ENCODE results near the gene TKT. TPM values are rescaled to one million over a fixed set of nuclear protein-coding genes. Genes with fewer than 3 reads are reported as not detected.

TKT gene
- total and polyA plus RNA-seq, 2 of the 13 experiments (the other 11 are each of a cell fraction or from before 2014, with no cell fraction given): 150 to 238 TPM

DNA sequence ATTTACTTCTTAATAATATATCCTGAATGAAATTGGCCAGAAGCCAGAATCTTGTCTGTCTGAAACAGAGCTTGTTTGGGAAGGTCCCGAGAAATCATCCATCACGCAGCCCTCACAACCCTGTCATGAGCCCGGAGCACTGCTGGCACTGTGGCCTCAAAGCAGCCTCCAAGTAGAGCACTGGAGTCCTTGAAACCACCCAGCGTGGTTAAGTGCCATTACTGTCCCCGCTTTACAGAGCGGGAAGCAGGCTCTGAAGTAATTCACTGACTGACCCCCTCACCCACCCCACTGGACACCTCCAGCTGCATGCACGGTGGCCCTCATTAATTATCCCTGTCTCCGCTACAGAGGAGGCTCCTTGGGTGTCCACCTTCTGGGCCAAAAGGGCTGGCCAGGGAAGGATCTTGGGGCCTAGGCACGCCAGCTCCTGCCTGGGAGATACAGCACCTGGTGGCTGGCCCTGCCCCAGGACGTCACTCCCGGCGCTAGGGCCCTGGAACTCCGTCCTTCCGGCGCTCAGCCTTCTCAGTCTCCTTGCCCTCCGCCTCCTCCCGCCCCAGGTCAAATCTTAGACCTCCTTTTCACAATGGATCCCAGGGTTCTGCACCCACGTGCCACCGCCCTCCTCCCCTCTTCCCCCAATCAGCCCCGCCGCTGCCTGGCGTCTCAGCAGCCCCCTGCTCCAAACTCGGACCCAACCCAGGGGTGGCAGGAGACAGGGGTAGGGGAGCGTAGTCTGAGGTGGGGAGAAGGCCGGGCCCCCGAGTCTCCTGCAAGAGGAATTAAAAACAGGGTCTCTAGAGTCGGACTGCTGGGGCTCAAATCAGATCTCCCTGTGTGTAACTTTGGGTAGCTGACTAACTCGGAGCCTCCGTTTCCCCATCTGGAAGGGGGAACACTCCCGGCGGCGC is 1.1 kb downstream of the TKT start (continued):
- TF ChIP-seq ZMYM3 (CRISPR knock-in tag; IDR thresholded peaks at IDR 0.05) (peak; percentile 66), ZSCAN12 (CRISPR knock-in tag; IDR thresholded peaks at IDR 0.05) (peak; percentile 32; the same call in 1 of the 2 replicates), ZBTB44 (CRISPR knock-in tag; IDR thresholded peaks at IDR 0.05) (no peak), ZNF598 (CRISPR knock-in tag; IDR thresholded peaks at IDR 0.05; ENCODE audit: borderline replicate concordance) (peak; percentile 30; the same call in 1 of the 2 replicates), GABPB1 (CRISPR knock-in tag; IDR thresholded peaks at IDR 0.05) (peak; percentile 60; the same call in 1 of the 2 replicates), HDAC1 (CRISPR knock-in tag; IDR thresholded peaks at IDR 0.05) (0 out of 2 replicates have a peak, but pooled peaks have one; percentile 23), ZNF766 (CRISPR knock-in tag; IDR thresholded peaks at IDR 0.05; ENCODE audit: borderline replicate concordance) (0 out of 2 replicates have a peak, but pooled peaks have one; percentile 41), AGO2 (optimal IDR thresholded peaks at IDR 0.05; ENCODE audit: low read depth, low read length) (peak; percentile 55), SAP130 (CRISPR knock-in tag; IDR thresholded peaks at IDR 0.05; ENCODE audit: low read depth) (peak; percentile 58; the same call in 1 of the 2 replicates), E2F1 (CRISPR knock-in tag; IDR thresholded peaks at IDR 0.05) (0 out of 2 replicates have a peak, but pooled peaks have one; percentile 24), ZFP91 (CRISPR knock-in tag; IDR thresholded peaks at IDR 0.05; ENCODE audit: borderline replicate concordance) (peak; percentile 32; the same call in 1 of the 2 replicates), AHR (CRISPR knock-in tag; IDR thresholded peaks at IDR 0.05) (0 out of 2 replicates have a peak, but pooled peaks have one; percentile 4), ETS1 (CRISPR knock-in tag; IDR thresholded peaks at IDR 0.05) (no peak), SOX6 (IDR thresholded peaks at IDR 0.05) (no peak), SOX6 (CRISPR knock-in tag; IDR thresholded peaks at IDR 0.05) (0 out of 2 replicates have a peak, but pooled peaks have one; percentile 1), SALL1 (CRISPR knock-in tag; IDR thresholded peaks at IDR 0.05) (peak; percentile 35; the same call in 1 of the 2 replicates), NR2F6 (IDR thresholded peaks at IDR 0.05) (no peak), NR2F6 (CRISPR knock-in tag; IDR thresholded peaks at IDR 0.05) (peak; percentile 32; the same call in 1 of the 2 replicates), NFE2L1 (CRISPR knock-in tag; IDR thresholded peaks at IDR 0.05; ENCODE audit: borderline replicate concordance) (no peak), GTF2F1 (IDR thresholded peaks at IDR 0.05; ENCODE audit: low read length) (no peak)
- TF ChIP-seq, protein P1, sequence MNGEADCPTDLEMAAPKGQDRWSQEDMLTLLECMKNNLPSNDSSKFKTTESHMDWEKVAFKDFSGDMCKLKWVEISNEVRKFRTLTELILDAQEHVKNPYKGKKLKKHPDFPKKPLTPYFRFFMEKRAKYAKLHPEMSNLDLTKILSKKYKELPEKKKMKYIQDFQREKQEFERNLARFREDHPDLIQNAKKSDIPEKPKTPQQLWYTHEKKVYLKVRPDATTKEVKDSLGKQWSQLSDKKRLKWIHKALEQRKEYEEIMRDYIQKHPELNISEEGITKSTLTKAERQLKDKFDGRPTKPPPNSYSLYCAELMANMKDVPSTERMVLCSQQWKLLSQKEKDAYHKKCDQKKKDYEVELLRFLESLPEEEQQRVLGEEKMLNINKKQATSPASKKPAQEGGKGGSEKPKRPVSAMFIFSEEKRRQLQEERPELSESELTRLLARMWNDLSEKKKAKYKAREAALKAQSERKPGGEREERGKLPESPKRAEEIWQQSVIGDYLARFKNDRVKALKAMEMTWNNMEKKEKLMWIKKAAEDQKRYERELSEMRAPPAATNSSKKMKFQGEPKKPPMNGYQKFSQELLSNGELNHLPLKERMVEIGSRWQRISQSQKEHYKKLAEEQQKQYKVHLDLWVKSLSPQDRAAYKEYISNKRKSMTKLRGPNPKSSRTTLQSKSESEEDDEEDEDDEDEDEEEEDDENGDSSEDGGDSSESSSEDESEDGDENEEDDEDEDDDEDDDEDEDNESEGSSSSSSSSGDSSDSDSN (CRISPR knock-in tag; IDR thresholded peaks at IDR 0.05): peak; percentile 62
